HG02840 (cell line): ENCODE data around the gene GIMAP4.
"Not testable (repeated sequence)": the region's sequence is repeated elsewhere in the genome, so short reads cannot be mapped to it uniquely, and the experiment has no call there.

ENCODE experiments used
- ATAC-seq: cut with Tn5 transposase; IDR thresholded peaks from one replicate; pipeline ENCODE4 v1.9.1; 2021; ENCODE audit warnings: mild to moderate bottlenecking, moderate library complexity, moderate number of reproducible peaks; ENCODE audit not compliant: unreplicated experiment, low FRiP score

The GIMAP4 gene

GRCh38 chr7:150579979-150580637 is 12.9 kb downstream of the GIMAP4 start:
- not testable (repeated sequence) for ATAC-seq

- no peak for ATAC-seq
Observed at GRCh38 chr7:150580638-150581394, 13.6 kb downstream of the GIMAP4 start.

DNA sequence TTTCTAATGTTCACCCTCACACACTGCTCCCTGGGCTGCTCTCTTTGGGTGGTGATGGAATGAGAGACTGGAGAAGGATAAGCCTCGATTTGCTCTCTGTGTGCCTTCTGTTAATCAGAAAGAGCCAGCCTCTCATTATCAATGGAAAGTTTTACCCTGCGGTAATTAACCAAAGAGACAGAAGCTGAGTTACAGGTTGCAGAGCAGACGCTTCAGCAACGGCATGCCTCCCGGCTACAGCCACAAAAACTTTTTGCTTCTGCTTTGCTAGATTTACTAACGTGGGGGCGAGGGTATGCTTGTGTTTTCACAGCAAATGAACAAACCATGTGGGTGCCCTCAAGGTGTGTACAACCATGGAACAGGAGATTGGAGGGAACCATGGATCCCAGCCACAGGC is 18.0 kb downstream of the GIMAP4 start:
- ATAC-seq = no peak

- ATAC-seq = no peak
Observed at GRCh38 chr7:150586068-150586784, 19.0 kb downstream of the GIMAP4 start.

DNA sequence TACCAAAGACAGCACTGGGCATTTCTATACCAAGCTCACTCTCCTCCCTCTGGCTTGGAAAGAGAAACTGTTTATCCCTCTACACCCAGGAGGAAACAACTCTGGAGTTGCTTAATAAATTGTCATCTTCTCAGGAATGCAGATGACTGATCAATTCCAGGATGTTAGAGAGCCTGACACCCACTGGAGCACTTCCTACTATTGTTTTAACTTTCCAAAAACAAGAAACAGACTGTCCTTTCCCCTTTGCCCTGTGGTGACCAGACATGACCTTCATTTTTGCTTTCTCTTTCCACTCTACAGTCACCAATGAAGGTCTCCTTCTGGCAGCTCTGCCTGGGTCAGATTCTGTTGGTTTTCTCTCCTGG is 19.6 kb downstream of the GIMAP4 start:
- ATAC-seq = no peak

- ATAC-seq = no peak
Observed at GRCh38 chr7:150587551-150587950, 20.4 kb downstream of the GIMAP4 start.

- no peak for ATAC-seq
Observed at GRCh38 chr7:150594805-150595204, 27.6 kb downstream of the GIMAP4 start.

- no peak for ATAC-seq
Observed at GRCh38 chr7:150595361-150595760, 28.2 kb downstream of the GIMAP4 start.

GRCh38 chr7:150603600-150603999 is 36.4 kb downstream of the GIMAP4 start:
- ATAC-seq = not testable (repeated sequence)

GRCh38 chr7:150610233-150610632 is 43.0 kb downstream of the GIMAP4 start:
- ATAC-seq = no peak

DNA sequence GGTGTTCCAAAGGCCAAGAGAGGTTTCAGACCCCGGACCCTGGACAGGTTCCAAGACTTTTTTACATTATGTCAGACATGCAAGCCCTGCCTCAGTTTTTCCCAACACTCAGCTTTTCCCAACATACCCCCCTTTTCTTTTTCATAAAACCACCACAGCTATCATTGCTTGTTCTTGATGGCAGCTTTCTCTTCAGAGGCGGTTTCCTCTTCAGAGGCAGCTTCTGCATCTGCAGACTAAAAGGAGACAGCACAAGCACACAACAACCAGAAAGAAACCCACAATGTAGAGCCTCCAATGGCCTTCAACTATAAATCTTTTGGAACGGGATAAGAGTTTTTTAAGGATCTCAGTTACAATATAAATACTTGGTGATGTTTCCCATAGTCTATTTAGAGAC is 45.7 kb downstream of the GIMAP4 start:
- ATAC-seq = no peak

DNA sequence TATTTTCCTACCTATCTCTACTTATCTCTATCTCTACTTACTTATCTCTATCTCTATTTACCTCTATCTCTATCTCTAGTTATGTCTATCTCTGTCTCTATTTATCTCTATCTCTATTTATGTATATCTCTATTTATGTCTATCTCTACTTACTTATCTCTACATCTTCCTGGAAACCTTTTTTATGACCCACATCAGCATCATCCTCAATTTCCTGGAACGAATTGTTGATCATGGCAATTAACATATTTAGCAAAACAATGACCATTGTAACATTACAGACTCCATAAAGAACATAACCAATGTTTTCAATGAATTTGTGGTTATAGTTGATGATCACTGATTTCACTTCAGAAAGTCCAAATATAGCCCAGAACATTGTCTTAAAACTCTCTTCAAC is 46.7 kb downstream of the GIMAP4 start:
- ATAC-seq = no peak

DNA sequence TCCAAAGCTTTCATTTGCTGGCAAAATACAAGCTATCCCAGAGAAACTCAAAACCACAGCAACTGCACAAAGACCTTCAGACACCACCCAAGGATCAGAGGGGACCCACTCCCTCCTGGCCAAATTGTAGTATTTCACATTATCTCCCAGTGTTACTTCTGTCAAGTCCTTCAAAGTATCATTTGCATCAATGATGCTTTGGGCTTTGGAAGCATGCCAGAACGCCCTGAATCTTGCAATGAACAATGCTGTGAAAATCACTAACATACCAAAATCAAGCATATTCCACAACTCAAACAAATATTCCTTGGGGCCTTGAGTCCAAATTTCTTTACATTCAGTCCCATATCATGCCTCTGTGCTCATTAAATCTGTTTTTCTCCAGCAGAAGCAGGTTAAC is 47.2 kb downstream of the GIMAP4 start:
- not testable (repeated sequence) for ATAC-seq

GRCh38 chr7:150615221-150615755 is 48.1 kb downstream of the GIMAP4 start:
- not testable (repeated sequence) for ATAC-seq

GRCh38 chr7:150620061-150620460 is 52.9 kb downstream of the GIMAP4 start:
- no peak for ATAC-seq

- ATAC-seq = no peak
Observed at GRCh38 chr7:150620617-150621371, 53.6 kb downstream of the GIMAP4 start.

GRCh38 chr7:150621376-150621775 is 54.2 kb downstream of the GIMAP4 start:
- ATAC-seq = no peak
